RWPE1 (cell line): ENCODE data around the gene TCF7L1.

Experiments
- CTCF ChIA-PET: fragments of 350-600 bp; sonication (Branson Sonifier 250); formaldehyde crosslinking; extraction: SDS; loops from one replicate; lab custom pipeline; 2021; lab: Yijun Ruan, JAX
- POLR2A ChIA-PET: fragments of 400-600 bp; formaldehyde crosslinking; extraction: SDS; loops from one replicate; lab custom pipeline; 2020; ENCODE audit warnings: antibody characterized with exemption; ENCODE audit not compliant: low non-redundant PET; lab: Yijun Ruan, JAX
- DNase-seq: peaks from one replicate; pipeline ENCODE4 v3.0.0; 2012; ENCODE audit warnings: low spot score
- H3K27ac ChIP-seq: fragments of 450-650 bp; 2 replicates; pipeline ENCODE4 v1.5.1; 2017
- CTCF ChIP-seq: fragments of 450-650 bp; conservative IDR thresholded peaks from 2 replicates; pipeline ENCODE4 v1.5.1; 2017; ENCODE audit warnings: low read depth, mild to moderate bottlenecking

The TCF7L1 gene

GRCh38 chr2:85215448-85216401, 82.5 kb downstream of the TCF7L1 start:
- TF ChIP-seq CTCF: no peak
- ChIA-PET POLR2A (no interaction called here), CTCF (no interaction called here)
- DNase-seq: no peak
- 0 out of 2 replicates have a peak overlapping the region, but pooled peaks have one; percentile 0 for H3K27ac ChIP-seq

GRCh38 chr2:85216927-85217326, 83.7 kb downstream of the TCF7L1 start:
- ChIA-PET POLR2A (no interaction called here), CTCF (no interaction called here)
- no peak for DNase-seq
- no peak overlapping the region for H3K27ac ChIP-seq
- no peak for TF ChIP-seq CTCF

GRCh38 chr2:85221067-85221691, 88.0 kb downstream of the TCF7L1 start:
- POLR2A ChIA-PET: no interaction called here
- no peak for TF ChIP-seq CTCF
- CTCF ChIA-PET: interaction anchor here (0.6 kb wide), 1 partner anchor 13 kb away, joined by 3 read pairs; no protein-coding TSS in a partner anchor
- DNase-seq: no peak
- H3K27ac ChIP-seq: no peak overlapping the region

DNA sequence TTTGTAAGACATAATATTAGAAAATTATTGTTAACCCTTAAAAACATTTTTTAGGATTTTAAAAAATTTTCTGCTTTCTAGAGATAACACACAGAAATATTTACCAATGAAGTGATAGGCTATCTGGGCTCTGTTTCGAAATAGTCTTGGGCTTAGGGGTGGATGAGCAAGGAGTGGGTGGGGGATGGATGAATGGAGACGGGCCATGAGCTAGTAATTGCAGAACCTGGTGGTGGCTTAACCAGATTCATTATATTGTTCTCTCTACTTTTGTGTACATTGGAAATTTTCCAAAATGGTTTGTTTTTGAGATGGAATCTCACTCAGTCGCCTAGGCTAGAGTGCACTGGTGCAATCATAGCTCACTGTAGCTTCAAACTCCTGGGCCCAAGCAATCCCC, 89.6 kb downstream of the TCF7L1 start:
- TF ChIP-seq CTCF: no peak
- no peak overlapping the region for H3K27ac ChIP-seq
- CTCF ChIA-PET: interaction anchor here (1.3 kb wide), 1 partner anchor 155 kb away, joined by 4 read pairs; no protein-coding TSS in a partner anchor
- no peak for DNase-seq
- POLR2A ChIA-PET: no interaction called here

DNA sequence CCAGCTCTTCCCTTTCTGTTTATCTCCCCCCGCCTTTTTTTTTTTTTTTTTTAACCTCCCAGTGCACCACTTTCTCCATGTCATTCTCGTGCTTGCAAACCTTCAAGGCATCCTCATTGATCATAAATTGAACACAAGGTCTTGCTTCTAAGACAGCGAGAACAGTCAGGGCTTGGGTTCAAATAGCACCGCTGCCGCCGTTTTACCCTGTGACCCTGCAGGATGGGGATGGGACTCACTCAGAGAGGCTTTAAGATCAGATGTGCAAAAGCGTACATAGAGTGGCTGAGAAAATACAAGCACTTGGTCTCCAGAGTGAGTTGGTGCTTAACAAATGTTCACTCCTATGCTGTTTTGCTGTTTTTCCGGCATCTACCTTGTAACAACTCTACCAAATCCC, 93.6 kb downstream of the TCF7L1 start:
- DNase-seq: no peak
- ChIA-PET POLR2A (no interaction called here), CTCF (interaction anchor here (0.5 to 1.4 kb wide), 2 partner anchors 58 to 481 kb away, joined by 3 to 4 read pairs; no protein-coding TSS in a partner anchor)
- no peak for TF ChIP-seq CTCF
- no peak overlapping the region for H3K27ac ChIP-seq

DNA sequence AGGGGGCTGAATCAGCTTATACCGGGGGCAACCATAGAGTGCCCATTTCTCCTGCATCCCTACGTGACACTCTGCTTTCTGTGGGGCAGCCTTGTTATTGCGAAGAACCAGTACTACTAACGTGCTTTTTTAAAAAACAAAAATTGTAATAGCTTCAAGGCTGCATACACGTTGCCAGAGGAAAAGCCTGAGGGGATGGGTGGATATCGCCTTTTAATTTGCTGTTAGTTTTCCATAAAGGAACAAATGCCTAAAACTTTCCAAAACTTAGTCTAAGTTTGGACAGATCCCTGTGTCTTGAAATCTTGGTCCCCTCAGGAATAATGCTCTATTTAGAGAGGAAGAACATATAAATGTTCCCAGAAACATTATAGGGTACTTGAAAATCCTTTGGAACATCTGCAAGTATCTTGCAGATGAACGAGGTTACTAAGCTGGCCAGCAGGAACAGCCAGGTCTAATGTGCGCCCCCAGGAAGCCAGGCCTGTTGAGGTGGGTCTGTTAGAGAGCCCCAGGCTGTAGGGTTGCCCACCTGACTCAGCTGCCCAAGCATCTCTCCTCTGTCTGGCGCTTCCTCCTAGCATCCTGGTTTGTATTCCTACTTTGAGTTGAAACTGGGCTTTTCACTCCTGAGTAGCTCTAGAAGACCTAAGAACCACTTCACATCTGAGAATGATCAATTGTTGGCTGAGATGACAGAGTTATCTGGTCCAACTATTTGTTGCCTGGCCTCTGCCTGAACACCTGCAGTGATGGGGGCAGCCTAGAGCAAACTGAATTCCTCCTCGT, 97.7 kb downstream of the TCF7L1 start:
- DNase-seq: no peak
- ChIA-PET POLR2A (no interaction called here), CTCF (interaction anchor here (0.6 to 0.7 kb wide), 2 partner anchors 55 to 101 kb away, joined by 3 read pairs; no protein-coding TSS in a partner anchor)
- TF ChIP-seq CTCF: no peak
- H3K27ac ChIP-seq: no peak overlapping the region
